Superior temporal gyrus (tissue), 1 donor: ENCODE measurements around the gene TBC1D10A.

Experiments
- DNase-seq: peaks from one replicate; pipeline ENCODE4 v3.0.0-alpha.2; 2016; ENCODE audit errors: extremely low spot score

The TBC1D10A gene

DNA sequence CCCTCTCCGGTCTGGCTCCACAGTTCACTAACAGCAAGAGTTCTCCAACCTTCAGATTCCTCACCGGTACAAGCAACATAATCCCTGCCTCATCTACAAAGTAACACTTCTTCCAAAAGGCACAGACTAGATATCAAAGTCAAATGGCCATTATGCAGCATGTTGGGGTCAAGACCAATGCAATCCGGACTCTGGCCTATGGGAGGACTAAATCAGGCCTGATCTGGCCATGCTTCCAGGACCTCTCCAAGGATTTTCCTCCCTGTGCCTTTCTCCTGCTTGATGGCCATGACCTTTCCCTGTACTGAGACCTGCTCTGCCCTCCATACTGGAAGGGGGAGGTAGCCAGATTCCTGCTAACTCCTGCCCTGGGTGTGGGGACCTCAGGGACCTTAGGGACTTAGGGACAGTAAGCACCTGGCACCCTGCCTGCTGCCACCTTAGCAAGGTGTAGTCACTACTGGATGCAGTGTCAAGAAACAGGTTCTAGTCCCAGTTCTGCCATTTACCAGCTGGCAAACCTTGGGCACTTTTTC, 6.7 kb downstream of the TBC1D10A start:
- no peak for DNase-seq

DNA sequence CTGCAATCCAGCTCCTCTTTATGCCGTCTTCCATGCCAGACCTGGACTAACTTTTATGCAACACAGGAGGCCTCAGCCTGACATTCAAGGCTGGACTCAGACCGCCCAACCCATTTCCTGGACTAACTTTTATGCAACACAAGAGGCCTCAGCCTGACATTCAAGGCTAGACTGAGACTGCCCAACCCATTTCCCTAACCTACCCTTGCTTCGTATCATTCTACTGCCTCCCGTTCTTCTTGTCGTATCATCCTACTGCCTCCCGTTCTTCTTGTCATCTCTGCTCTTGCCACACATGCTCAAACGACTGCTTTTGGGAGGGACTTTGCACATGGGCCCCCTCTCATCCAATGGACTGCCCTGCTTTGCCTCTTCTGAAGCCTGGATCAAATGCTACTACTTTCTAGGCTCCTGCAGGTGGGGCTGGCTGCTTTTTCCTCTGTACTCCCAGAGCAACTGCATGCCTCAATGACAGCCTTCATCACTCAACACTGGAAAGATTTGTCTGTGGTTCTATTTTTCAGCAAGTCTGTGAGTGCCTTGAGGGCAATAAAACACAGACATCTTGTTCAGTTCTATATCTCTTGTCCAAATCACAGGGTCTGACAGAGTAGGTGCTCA, 7.8 kb downstream of the TBC1D10A start:
- no peak for DNase-seq

DNA sequence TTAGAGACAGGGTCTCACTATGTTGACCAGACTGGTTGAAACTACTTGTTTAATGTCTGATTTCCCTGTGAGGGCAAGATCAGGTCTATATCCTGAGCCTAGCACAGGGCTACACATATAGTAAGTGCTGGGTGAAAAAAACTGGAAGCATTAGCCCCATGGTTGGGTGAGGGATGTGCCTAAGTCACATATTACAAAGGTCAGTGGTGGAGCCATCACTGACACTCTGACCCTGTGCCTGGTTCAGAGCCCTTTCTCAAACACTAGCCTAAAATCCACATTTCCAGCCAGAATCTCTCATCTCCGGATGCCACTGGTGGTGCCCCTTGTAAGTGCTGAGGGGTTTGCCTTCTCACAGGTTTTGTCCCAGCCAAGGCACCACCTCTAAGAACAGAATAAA, 9.0 kb downstream of the TBC1D10A start:
- DNase-seq, result no peak

DNA sequence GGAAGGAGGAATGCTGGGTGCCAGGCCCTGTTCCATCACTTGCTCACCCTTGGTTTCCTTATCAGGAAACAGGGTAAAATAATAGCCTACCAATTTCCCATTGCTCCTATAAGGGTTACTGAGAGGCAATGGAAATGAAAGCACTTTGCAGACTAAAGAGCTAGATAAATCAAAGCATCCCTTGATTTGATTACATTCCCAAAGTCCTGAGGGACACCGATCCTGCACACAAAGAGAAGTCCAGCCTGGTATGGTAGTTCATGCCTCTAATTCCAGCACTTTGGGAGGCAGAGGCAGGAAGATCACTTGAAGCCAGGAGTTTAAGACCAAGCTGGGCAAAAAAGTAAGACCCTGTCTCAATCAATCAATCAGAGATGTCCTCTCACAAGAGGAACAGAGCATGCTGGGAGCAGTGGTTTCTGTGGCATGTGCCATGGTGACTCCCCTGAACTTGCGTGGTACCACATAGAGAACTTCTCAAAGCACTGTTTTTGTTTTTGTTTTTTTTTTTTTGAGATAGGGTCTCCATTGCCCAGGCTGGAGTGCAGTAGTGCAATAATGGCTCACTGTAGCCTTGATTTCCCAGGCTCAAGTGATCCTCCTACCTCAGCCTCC, 10.7 kb downstream of the TBC1D10A start:
- no peak for DNase-seq

DNA sequence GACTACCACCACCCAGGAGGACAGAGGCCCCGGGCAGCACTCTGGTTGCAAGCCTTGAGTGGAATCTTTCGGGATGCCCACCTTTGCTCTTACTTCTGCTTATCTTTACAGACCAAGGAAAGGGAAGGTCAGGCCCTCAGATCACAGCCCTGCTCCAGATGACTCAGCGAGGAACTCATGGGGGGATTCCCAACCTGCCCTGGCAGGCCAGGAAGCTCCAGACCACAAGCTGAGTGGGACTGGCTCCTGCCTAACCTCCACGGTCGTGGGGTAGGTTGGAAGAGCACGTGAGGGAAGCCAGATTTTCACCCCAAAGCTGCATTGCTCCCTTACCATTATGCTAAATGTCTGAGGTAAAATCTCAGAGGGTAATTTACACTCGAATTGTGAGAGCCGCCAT, 11.8 kb downstream of the TBC1D10A start:
- no peak for DNase-seq

DNA sequence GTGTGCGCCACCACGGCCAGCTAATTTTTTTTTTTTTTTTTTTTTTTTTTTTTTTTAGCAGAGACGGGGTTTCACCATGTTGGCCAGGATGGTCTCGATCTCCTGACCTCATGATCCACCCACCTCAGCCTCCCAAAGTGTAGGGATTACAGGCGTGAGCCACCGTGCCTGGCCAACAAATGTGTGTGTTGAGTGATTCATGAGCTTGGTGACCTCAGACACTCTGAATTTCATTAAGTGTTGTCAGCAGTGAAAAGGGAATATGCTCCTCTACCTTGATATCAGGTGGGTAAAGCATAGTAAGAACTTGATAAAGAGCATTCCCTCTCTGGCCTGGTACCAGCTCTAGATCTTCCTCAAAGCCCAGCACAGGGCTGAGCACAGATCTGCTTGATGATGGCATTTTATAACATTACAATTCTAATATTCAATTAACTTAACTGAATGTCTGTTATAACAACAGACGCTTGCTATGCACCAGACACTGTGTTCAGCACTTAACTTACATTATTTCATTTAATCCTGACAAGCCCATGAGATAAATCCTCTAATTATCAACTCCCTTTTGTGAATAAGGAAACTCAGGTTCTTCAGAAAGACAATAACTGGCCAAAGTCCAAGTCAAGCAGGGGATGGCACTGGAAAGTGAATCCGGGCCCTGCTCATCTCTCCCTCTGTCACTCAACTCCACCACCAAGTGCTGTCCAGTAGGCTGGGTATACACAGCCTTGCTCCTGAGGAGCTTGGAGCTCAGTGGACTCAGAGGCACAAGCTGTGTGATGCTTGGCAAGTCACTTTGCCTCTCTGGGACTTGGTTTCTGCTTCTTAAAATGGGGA, 13.0 kb downstream of the TBC1D10A start:
- no peak for DNase-seq

DNA sequence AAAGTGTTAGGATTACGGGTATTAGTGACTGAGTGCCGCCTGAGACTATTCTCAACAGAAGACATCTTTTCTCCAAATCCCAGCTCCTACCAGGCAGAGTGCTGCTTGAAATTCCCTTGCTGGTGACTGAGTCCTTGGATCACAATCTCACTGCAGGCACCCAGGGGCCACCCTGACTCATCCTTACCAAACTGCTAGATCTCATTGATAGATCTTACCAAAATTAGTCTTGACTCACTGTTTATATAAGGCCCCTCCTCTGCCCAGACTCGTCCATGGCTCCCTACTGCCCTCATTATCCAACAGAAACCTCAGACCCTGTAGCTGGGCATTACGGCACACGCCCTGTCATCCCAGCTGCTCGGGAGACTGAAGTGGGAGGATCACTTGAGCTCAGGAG, 14.7 kb downstream of the TBC1D10A start:
- DNase-seq, result no peak

DNA sequence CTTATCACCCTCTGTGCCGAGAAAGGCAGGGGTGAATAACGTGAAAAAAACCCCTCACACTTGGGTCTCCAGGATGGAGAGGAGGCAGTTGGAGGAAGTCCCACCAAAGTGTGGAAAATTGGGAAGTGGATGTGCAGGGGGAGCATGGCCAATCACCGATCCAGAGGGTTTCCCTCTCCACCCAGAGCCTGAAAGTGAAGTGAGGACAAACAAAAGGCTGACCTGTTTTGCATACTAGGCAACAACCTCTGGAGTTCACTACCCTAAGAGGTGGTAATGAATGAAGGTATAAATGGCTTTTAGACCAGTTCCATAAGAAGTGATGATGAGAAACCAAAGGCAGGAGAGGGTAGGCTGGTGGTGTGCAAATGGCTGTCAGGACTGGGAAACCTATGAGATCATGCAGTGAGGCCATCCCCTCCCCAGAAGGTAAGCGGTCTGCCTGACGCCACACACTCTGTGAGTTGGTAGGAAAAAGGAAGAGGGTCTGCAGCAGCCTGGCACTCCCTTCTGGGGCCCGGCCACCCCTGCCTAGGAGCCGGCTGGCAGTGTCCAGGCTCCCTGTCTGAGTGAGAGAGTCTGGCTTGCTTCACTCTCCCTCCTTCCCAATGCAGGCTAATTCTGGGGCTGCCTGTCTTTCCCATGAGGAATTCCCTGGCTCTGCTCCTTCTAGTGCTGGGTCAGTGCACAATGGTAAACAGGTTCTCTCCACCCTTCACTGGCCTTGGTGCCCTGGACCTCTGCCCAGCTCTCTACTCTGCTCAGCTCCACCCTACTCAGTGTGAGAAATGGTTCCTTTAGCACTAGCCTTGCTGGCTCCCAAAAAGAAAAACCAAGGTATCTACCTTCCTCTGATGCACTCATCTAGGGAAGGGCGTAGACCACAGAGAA, 15.6 kb downstream of the TBC1D10A start:
- no peak for DNase-seq

DNA sequence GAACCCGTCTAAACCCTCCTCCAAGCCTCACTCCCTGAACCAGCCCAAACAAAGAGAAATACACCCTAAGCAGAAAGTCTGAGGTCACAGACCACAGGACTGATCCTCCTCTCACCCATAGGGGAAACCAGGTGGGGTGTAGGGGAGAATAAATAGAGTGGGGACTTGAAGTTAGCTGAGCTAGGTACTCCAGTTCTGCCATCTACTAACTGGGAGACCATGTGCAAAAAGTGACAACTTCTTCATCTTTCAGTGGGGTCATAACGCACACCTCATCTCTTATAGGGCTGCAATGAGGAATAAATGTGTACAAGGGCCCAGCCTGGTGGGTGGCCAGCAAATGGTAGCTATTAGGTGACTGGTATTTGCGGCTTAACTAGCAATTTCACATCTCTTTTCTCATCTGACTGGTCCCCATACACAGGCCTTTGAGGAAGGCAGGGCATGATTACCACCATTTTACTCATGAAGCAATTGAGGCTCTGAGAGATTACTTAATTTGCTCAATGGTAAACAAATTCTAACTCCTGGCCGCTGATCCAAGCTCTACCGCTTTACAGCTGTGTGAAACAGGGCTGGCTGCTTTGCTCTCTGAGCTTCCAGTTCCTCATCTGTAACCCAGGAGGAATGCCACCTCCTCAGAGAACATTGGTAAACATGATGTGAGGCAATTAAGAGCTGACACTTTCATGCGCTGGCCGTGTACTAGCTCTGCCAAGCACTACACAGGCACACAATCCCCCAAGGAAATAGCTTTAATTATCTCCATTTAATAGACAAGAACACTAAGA, 16.6 kb downstream of the TBC1D10A start:
- no peak for DNase-seq

DNA sequence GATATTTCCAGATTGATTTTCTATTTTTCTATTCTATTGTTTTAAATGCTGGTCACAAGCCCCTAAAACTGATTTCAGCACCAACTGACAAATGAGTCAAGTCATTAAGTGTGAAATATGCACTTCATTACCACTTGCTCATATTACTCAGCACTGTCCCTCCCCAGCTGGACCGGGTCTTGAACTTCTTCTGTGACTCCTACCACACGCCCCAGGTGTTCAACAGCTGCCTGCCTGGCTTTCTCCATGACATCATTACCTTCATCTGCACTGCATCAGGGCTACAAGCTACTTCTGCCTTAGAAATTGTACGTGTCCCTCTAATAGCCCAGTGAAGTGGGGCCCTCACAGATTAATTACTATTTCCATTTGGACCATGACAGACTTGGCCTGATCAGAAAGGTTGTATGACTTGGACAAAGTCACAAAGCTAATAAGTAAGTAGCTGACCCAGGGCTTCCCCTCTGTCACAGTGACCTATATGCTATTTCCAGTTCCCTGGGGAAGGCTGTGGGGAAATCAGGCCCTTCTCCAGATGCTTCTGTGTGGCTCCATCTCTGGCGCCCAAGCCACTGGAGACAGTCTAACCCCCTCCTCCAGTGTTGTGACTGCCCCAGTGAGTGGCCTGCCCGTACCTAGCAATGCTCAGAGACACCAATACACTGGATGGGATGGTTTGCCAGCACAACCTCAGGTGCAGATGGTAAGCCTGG, 18.1 kb downstream of the TBC1D10A start:
- DNase-seq, result no peak

DNA sequence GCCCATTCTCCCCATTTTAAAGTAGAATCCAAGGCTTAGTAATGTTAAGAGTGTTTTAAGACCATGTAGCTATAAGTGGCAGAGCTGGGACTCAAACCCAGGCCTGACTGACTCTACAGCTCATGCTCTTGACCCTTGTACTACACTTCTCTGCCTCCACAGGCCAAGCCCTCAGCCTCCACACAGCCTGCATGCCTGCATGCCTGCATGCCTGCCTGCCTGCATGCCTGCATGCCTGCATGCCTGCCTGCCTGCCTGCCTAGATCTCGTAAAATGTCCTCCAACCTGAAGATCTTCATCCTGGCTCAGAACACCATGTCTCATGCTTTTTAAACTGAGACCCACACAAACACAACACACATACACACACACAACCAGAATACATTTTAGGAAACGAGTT, 18.6 kb downstream of the TBC1D10A start:
- no peak for DNase-seq

DNA sequence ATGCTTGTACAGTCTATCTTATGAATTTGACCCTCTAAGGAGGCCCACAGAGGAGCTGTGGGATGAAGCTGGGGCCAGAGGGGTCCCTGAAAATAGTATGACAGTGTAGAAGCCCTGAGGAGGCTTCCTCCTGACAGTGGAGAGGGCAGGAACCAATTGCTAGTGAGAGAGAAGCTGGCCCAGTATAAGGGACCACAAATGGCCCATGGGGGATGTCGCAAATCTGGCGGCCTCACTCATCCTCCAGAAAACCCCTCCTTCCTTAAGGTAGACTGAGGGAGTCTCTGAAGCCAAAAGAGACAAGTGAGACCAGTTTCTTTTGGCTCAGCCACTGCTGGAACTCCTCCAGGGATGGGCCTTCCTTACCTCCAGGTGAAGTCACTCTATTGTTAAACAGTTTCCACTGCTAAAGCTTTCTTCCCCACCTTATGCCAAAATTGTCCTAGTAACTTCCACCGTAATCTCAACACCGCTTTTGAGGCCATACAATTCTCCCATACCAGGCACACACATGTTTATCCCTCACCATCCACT, 19.6 kb downstream of the TBC1D10A start:
- DNase-seq, result no peak

DNA sequence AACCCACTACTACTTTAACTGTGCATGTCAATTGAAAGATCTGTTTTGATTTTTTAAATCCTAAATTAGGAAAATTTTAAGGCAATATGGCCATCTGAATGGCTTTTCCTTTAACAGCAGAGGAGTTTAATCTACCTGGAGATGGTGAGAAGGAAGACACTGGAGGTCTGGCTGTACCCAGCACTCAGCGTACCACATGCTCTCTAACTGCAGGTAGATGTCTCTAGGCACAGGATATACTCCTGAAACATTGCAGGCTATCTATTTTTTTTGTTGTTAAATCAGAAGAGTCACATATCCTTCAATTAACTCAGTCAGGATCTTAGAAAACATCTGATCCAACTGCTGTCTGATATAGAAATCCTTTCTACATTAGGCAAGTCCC, 20.1 kb downstream of the TBC1D10A start:
- no peak for DNase-seq

DNA sequence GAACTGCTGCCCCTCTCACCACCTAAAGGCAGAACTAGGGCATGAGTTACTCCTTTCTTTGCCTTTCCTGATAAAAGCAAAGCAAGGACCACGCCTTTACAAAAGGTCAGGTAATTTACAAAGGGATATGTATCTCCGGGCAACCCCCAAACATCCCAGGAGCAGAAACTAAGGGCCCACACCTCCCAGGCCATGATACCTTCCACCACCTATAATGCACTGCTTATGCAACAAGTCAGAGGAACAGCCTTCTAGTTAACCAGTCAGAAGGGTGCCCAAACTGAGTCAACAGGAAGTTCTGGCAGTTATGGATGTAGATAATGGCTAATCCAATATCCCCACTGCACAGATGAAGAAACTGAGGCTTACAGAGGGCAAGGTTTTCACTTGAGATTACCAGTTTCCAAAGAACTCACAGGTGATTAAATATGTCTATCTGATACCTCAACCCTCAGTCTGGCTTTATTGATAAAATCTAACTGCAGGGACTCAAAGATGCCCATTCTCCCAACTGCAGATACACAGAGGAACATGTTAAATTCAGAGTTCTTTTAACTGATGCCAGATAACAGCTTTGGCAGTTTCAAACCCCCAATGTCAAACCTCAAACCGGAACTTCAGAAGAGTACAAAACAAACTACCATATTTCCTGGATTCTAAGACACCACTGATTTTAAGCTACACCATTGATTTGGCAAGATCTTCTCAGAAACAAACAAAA, 20.7 kb downstream of the TBC1D10A start:
- DNase-seq, result no peak

DNA sequence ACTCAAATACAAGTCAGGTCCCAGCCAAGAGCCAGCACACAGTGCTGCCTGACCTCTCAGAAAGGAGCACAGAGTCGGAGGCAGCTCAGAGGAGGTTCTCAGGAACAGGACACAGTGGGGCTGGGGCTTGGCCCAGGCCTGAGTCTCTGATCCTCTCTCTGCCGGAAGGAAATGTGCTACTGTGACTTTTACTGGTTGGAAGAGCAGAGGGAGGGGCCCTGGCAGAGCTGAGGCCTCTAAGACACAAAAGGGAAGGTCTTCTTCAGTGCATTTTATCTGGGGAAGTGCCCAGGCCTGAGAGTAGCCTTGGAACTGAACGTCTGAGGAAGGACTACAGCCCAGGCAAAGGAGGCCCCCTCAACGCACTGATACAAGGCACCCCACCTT, 21.2 kb downstream of the TBC1D10A start:
- DNase-seq, result no peak

DNA sequence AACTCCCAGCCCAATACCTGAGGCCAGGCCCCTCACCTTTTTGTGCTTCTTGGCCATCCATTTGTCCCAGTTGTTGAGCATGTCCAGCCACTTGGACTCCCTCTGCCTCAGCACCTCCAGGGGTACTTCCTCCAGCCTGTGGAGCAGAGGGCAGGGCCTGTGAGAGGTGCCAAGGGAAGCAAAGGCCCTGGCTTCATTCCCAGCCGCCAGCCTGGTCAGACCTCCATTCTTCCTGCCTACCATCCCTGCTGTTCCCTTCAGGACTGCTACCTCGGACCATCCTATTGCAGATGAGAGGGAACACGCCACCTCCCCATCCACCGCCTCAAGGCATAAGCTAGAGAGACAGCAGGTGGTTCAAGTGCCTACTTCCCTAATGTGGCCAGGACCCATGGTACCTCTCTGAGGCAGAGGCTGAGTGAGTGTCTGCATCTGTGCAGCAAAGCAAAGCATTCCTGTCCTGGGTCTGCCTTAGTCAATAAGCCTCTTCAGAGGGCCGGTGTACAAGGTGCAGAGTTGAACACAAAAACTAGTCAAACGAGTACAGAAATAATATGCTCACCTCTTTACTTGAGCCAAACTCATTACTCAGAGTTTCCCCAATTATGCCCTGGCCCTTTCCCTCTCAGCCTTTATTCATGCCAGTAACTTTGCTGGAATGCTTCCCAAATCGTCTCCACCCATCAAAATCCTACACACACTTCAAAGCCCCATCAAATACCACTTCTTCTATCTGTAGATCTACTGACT, 22.1 kb downstream of the TBC1D10A start:
- DNase-seq, result no peak

DNA sequence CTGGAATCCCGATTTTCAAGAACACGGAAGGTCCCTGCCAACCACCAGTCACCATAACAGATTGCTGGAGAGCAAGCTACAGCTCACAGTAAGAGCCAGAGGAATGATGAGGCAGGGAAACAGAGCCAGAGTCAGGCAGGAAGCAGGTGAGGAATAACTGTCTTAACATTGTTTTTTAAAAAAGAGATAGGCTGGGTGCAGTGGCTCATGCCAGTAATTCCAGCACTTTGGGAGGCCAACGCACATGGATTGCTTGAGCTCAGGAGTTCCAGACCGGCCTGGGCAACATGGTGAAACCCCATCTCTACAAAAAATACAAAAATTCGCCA, 24.0 kb downstream of the TBC1D10A start:
- no peak for DNase-seq

DNA sequence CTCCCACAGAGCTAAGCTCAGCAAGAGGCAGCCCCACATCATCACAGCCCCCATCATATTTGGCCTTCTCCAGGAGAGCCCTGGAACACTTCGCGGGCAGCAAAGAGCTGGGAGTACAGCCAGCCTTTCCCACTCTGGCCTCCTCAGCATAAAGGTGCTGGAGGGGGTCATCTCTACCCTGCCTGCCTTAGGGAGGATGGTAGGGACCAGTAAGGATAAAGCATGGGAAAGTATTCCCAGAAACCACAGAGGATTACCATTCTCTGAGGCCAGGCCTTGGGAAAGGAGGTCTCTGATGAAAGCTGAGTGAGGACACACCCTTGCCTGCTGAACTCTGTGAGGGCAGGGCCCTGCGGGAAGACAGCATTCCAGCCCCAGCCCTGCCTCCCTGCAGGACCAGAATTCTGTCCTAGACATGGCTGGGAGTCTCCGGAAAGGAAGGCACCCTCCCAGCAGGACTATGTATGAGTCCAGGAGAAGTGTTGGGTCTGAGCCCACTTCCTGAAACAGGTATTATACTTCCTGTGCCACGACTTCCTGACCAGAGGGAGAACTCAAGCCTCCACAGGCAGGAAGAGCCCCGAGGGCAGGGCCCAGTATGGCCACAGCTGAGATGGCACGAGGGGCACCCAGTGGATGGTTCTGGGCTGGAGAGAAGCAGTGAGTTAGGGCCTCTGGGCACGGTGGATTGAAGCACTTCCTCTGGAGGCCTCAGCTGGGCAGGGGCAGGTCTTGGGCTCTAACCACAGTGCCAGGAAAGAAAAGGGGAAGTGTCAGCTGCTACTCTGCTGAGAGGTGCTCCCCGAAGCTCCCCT, 24.5 kb downstream of the TBC1D10A start:
- DNase-seq, result no peak
